ENCODE results near the gene PPP2R2B.

GRCh38 chr5:146721073-146721815, 157.3 kb downstream of the PPP2R2B start:
- TF ChIP-seq CTCF (conservative IDR thresholded peaks at IDR 0.05; ENCODE audit: low read depth, low read length), result no peak
- TF ChIP-seq EZH2 (IDR thresholded peaks at IDR 0.05; ENCODE audit: low read length, unreplicated experiment), result no peak
- TF ChIP-seq EZH2phosphoT487 (IDR thresholded peaks at IDR 0.05; ENCODE audit: borderline replicate concordance, low read length), result no peak

Data from PC-3 (cell line).